Stimulated activated CD8-positive, alpha-beta memory T cell treated with anti-CD3 and anti-CD28 coated beads, Interleukin-4, amount 100 ng/mL, for 48 hours (primary cell): ENCODE measurements around the gene NMT1.
"Not testable (repeated sequence)": the region's sequence is repeated elsewhere in the genome, so short reads cannot be mapped to it uniquely, and the experiment has no call there.

Experiments used
- DNase-seq: peaks from one replicate; pipeline ENCODE4 v3.0.0-alpha.2; 2020

The NMT1 gene

DNA sequence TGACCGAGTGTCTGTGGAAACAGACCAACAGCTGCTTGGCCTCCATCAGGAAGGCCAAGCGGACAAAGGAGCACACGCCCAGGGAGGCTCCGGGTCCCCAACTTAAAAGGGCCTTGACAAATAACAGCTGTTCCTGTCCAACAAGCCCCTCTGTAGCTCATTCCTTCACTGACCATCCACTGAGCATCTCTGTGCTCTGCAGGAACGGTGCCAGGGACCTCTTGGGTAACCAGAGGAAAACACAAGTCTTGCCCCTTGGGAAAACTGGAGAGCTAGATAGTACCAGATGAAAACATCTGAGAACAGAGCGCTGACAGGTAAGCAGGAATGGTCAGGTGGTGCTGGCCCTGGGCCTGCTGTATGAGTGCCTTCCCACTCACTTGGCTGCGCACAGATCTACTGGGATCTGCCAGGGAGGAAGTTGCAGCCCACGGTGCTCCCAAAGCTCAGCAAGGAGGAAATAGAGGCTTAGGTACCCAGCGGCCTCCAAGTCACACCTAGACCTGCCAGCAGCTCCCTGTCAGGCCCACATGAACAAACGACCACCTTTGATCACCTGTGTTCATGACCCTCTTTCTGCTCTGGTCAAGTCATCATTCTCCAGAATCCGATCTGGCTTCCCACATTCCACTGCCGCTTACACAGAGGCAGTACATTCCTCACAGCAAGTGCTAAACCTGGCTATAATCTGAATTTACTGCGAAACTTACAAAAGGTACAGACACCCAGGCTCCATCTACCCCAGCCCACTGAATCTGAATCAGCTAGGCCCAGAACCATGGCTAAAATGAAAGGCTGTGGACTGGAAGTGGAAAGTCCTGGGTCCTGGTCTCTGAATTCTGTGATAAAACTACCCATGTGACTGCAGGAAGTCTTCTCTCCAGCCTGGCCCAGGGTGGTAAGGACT, 22.1 kb upstream of the NMT1 start:
- DNase-seq: no peak

DNA sequence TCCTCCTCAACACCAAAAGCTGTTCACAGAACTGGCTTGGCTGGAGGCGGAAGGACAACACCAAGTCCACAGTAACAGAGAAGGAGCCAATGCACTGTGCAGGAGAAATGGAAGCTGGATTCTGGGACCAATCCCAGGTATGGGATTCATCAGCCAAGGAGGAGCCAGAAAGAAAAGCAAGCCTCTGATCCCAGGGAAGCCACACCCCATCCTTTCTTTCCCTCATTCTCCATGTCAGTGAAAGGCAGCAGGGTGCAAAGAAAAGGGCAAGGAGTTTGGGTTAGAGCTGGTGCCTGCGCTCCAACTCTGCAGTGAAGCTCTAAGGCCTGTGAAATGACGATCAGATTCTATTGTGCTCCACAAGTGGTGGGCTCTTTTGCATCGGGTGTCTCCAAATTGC, 20.7 kb upstream of the NMT1 start:
- no peak for DNase-seq

DNA sequence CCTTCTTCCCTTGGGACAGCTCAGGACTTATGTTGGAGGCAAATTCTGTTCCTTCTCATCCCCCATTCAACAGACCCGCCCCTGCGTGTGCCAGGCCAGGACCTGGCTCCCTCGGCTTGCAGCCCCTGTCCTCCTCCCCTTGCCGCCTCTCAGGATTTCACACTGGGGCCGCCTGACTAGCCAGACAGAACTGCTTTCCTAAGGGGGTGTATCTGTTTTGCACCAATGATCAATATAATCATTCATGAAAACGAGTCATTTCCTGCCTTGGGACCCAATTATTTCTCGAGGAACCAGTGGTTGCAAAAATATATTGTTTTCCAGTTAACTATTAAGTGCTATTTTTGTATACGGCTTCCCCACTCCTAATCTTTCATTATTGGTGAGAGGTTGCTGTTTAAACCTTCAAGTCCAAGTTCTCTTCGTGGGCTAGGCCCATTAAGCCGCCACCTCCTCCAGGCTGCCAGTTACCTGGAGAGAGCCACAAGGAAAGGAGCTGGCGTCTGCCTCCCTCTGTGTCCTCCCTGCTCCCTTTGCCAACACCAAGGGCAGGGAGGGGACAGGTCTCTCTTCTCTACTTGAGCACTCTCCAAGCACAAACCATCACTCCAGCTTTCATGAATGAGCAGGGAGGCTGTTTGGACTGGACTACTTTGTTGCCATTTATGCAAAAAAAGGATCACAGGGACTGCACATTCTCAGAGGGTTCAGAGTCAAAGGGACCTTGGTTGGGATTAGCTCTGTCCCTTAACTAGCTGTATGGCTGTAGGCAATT, 18.6 kb upstream of the NMT1 start:
- DNase-seq: no peak

DNA sequence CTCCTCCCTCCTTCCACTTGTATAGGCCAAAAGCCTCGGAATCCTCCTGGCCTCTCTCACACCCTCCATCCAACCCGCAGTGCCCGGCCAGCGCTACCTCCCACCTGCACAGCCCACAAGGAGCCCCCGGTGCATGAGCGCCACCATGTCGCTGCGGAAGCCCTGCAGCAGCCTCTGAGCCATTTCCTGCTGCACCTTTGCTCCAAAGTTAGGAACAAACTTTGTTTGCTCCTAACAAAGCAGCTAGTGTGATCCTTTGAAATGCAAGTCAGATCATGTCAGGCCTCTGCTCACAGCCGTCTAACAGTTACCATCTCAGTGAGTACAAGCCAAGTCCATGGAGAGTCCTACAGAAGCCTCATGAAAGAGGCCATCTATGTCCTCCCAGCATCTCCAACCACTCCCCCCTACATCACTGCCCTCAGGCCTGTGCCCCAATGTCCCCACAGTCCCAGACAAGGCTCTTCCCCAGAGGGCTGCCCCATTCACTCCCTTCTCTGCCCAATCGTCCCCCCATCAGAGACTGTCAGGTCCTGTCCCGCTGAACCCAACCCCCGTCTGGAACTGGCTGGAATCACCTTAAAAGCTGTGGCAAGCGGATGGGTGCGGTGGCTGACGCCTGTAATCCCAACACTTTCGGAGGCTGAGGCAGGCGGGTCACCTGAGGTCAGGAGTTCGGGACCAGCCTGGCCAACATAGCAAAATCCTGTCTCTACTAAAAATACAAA, 17.1 kb upstream of the NMT1 start:
- no peak for DNase-seq

DNA sequence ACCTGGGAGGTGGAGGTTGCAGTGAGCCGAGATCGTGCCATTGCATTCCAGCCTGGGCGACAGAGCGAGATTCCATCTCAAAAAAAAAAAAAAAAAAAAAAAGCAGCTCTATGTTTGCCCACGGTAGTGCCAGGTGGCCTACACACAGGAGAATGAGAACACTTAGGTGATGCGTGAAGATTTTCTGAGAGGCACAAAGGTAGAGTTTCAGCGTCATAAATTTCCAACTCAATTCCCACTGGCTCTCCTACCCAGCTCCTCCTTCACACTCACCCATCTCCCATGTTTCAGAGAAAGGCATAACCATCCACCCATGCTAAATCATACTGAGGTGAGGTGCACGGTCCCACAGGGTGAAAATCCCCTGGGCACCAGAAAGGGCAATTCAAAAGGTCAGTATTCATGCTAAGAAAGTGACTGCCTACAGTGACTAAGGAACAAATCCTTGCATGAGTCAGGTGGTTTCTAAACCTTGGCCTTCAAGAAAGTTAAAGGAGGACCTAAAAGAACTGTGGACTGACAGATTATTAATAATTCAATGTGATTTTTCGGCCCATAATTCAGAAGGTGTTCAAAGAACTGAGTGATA, 14.5 kb upstream of the NMT1 start:
- DNase-seq: no peak

DNA sequence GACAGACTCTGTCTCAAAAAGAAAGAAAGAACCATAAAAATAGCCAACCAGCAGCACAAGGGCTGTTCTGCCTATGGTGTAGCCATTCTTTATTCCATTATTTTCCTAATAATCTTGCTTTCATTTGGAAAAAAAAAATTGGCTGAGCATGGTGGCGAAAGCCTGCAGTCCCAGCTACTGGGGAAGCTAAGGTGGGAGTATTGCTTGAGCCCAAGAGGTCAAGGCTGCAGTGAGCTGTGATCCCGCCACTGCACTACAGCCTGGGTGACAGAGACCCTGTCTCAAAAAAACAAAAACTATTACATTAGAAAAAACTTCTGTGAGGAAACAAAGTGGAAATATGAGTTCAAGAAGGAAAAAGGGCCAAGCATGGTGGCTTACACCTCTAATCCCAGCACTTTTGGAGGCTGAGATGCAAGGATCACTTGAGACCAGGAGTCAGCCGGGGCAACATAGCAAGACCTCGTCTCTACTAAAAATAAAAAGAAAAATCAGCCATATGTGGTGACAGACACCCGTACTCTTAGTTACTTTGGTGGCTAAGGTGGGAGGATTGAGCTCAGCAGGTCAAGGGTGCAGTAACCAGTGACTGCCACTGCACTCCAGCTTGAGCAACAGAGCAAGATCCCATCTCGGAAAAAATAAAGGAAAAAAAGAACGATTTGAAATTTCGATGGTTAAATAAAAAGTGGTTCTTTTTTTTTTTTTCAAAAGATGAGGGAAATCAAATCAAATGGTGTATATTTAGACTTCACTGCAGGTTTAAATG, 12.1 kb upstream of the NMT1 start:
- DNase-seq: no peak

DNA sequence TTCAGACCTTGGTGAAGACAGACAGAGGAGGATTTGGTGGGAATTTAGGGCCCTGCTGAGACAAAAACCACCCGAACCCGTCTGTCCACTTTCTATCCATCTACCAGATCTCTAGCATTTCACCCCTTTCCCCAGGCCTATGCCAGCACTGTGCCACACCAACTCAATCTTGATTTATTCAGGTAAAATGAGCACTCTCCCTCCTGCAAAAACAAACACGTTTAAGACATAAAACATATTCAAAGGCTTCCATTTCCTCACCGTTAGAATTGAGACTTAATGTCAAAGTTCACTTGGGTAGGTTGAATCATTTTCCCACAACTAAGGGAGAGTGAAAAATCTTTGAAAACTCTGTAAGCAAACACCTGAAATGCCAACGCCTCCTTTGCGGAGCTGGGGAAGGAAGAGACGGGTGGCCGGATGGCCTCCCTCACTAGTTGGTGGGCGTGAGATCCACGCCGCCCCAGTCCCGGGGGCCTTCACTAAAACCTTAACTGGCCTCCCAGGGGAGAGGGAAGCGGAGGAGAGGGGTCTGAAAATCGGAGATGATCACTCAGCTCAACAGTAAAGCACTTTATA, 10.5 kb upstream of the NMT1 start:
- DNase-seq: peak; percentile 65

DNA sequence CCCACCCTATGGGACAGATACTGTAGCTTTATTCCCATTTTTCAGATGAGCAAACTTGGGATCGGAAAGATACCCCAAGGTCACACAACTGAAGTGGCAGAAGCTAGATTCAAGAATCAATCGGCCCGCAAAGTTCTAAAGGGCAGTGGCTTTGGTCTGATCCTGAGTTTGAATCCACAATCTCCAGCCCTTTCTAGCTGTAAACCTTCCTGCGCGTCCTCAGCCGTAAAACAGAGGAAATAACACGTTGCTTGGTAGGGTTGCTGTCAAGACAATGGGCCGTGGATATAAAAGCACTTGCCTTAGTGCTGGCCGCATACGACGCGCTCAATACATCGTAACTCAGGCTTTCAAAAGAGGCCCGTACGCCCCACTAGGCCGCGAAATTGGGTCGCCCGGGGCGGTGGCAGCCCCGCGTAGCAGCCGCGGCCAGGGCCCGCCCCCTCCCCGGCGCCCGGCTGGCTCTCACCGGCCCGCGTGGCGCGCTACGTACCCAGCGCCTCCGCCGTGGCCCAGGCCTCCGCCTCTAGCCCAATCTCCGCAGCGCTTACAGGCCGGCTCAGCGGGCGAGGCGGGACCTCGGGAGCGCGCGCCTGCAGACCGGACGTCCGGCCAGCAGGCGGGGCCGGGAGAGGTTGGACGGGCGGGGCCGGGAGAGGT, 9.9 kb upstream of the NMT1 start, which contains the start of gene DCAKD:
TSS of gene DCAKD (minus strand) at position 573 of the 660 bp plus-strand sequence. CDS start 16,747 bp downstream, outside the sequence.
- peak; percentile 92 for DNase-seq

DNA sequence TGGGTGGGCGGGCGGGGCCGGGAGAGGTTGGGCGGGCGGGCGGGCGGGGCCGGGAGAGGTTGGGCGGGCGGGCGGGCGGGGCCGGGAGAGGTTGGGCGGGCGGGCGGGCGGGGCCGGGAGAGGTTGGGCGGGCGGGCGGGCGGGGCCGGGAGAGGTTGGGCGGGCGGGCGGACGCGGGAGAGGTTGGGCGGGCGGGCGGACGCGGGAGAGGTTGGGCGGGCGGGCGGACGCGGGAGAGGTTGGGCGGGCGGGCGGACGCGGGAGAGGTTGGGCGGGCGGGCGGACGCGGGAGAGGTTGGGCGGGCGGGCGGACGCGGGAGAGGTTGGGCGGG, 9.4 kb upstream of the NMT1 start:
- not testable (repeated sequence) for DNase-seq

DNA sequence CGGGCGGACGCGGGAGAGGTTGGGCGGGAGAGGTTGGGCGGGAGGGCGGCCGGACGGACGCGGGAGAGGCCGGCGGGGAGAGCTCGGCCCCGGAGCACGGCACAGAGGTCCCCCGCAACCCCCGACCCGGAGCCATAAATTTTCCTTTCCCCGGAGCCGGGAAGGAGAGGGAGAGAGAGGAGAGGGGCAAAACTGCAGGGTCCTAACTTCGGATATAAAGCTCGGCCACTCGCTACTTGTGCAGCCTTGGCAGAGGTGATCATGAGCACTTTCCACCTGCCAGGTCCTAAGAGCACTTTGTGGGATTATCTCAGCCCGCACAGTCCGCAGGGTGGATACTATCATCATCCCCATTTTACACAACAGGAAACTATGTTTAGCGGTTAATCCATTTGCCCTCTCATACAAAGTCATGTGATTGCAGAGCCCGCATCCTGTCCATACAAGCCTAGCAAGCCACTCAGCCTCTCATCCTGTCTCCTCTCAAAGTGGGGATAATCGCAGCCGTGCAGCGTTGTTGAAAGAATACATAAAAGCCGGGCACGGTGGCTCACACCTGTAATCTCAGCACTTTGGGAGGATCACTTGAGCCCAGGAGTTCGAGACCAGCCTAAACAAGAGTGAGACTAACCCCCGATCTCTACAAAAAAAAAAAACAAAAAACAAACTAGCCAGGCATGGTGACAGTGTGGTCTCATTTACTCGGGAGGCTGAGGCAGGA, 8.9 kb upstream of the NMT1 start:
- DNase-seq: peak; percentile 57

DNA sequence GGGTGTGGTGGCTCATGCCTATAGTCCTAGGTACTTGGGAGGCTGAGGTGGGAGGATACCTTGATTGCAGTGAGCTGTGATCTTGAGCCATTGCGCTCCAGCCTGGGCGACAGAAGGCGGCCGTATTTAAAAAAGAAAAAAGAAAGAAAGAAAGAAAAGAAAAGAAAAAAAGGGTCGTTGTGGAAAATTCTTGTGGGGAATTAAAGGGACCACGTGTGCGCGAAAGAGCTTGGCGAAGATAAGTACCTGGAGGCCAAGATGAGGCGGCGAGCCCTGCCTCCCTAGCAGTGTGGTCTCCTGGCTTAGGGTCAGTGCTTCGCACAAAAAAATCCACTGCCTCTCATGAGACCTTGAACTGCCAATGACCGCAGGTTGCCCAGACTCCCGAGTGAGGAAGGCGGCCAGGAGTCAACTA, 728 bp upstream of the NMT1 start:
- DNase-seq: no peak

DNA sequence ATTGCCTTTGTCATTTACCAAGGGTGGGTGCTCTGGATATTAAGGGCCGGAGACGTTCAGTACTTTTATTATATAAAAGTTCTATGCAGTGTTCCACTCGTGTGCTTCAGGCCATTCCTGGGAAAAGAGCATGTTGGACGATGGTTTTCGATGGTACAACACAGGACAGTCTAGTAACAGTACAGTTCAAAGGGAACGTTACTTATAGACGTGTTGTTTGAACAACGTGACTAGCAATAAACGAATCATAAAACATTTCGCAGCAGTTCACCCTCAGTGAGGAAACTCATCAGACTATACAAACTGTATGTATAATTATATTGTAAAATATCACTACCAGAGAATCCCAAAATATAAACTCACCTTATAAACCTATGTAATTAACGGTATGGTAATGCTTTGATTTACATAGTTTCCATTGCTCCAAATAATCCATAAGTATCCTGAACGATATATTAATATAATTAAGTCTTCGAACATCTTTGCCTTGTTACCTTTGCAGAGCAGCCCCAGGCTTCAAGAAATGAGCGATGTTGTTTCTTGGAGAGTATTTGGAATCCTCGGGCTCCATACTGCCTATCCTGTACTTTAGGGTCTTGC, 589 bp downstream of the NMT1 start:
- DNase-seq: no peak

DNA sequence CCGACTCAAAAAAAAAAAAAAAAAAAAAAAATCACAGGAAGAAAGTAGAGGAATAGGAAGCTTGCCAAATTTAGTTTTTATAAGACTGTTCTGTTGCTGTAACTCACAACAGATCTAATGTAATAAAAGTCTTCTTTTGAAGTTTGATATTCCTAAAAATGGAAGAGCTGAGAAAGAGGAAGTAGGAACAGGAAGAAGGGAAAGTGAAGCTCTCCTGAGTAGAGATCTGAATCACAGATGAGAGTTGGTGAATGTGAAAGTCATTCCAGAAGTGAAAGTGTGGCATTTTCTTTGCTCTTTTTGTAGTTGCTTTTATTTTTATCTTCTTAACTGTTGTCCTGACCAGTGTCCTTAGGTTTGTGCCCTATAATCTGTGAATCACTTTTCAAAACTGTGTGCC, 2.1 kb downstream of the NMT1 start:
- no peak for DNase-seq

DNA sequence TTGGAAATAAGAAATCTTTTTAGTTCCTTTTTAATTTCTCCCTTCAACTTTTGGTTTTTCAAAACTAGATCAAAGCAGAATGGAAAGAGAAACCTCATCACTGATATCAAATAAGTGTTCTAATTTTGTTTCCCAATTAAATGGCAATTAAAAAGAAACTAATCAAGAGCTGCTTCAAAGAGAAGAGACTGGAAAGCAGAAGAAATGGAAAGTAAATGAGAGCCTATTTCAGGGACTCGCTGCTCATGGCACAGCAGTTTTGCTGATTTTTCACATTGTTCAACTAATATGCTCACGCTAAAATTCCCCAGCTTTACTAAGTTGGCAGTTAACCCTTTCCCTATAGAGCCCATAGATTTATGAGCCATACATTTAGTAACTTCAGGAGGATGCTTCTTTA, 6.5 kb downstream of the NMT1 start:
- DNase-seq: no peak

DNA sequence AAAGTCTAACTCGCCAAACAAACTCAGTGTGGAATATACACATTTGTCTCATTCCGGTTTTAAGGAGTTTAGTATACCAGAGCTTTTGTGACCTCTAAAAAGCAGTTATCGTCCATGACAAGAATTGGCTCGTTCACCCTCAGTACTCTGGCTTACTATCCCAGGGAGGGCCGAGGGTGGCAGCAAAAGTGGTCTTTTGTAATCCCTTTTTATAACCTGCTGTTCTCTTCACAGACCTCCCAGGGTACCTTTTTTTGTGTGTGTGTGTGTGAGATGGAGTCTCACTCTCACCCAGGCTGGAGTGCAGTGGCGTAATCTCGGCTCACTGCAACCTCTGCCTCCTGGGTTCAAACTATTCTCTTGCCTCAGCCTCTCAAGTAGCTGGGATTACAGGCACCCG, 8.9 kb downstream of the NMT1 start:
- DNase-seq: no peak

DNA sequence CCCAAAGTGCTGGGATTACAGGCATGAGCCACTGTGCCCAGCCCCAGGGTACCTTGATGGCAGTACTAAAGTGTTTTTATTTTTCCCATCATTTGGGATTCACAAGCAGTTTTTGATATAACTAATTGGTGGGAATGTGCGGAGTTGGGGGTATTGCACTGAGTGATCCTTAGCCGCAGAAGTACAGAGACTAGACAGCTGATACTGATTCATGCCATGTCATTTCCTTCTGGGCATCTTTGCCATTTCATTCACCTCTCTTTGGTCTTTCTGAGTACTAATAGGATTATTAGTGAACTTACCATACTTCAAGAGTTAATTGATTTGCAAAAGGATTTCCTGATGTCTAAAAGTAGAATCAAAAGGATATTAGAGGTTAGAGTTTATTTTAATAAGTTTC, 9.7 kb downstream of the NMT1 start:
- DNase-seq: no peak

DNA sequence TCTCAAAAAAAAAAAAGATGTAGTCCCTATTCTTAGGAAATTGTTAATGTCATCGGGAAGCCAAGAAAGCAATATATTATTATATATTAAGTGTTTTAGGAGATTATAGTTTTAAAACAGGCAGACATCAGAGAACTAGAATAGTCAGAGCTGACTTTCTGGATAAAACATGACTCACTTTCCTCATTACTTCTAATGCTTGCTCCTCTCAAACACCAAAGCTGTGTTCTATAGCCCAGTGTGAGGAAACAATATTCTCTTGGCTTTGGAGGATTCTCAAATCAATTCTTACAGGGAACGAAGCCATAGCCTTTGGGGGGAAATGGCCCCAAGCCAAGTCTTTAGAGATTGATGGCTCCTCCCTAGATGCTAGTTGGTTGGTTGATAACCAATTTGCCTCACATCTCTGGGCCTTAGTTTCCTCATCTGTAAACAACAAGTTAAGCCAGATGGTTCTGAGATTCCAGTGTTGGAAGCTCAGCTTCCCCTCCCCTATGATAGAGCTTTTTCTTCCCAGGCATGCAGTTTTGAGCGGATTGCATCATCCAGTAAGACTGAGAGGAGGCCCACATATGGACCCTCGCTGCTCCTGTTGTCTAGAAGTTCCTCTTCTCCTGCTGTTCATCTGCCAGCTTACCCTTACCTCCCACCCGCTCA, 12.4 kb downstream of the NMT1 start:
- no peak for DNase-seq

DNA sequence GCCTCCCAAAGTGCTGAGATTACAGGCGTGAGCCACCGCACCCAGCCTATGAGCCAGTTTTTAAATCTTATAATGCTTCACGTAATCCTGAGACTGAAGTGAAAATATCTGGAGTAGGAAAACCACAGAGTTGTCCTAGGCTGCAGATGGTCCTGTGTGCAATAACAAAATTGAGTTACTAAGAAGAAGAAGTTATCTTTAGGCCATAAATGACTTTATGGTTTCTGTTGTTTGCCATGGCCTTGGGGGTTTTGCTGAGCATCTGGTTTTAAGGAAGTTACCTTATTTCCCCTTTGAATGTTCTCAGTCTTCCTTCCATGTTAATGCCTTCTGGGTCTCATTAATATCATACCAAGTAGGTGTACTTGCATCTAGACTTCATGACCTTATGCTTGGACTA, 16.5 kb downstream of the NMT1 start:
- DNase-seq: no peak

DNA sequence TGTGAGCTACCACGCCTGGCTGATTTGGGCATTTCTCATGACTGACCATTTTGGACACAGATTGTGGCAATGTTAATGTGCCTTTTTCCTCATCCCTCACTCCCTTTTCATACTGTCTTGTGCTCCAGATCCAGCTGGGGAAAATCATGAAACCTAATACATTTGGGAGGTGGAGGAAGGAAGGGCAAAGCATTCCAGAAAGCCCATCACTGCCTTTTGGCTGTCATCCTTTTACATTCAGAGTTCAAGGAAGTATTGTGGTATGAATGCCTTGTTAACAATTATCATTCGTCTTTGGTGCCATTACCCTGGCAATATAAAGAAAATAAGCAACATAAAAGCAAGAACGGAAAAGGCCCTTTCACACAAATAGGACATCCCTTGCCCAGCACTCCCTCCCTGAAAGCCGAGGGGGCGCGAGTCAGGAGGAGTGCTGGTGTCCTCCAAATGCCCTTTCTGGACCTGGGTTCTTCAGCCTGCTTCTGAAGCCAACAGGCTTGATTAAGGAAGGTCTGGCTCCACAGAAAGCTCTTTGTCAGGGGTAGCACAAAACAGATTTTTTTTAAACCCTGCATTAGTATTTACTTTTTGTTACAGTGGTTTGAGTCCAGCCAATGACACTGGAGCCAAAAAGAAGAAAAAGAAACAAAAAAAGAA, 20.1 kb downstream of the NMT1 start:
- no peak for DNase-seq
